ENCODE data around the gene THRB.

Gene THRB

DNA sequence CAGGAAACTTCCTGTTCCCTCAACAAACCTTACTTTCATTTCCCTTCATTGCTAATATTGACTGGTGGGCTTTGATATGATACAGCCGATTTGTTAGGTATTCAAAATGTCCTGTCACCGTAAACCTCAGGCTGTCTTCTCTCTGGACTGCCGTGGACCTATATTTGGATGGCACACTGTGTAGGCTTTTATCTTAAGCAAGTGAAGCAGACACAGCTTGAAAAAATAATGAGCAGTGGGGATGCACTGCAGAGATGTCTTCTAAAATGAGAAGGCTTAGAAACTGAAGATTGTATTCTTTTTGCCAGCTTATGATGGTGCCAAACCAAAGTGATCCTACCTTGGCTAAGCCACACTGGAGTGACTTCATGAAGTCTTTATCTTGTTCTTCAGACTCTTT, 283.3 kb downstream of the THRB start:
- DNase-seq: no peak

DNA sequence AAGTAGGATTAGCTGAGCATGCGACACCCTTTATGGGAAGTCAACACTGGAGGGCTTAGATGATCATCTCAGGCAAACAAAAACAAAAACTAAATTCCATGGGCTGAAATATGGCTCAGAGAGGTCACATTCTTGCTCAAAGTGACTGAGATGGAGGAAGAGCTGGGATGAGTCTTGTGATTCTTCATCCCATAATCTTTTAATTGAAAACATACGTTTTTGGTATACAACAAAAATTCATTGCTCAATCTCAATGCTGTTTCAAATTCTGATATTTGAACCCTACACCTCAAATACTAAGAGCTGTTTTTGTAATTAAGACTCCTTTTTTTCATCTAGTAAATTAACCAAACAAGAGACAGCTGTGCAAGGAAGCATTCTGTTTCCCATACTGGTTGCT, 292.6 kb downstream of the THRB start:
- DNase-seq: no peak

GRCh38 chr3:24201301-24201700, 293.3 kb downstream of the THRB start:
- DNase-seq: no peak

DNA sequence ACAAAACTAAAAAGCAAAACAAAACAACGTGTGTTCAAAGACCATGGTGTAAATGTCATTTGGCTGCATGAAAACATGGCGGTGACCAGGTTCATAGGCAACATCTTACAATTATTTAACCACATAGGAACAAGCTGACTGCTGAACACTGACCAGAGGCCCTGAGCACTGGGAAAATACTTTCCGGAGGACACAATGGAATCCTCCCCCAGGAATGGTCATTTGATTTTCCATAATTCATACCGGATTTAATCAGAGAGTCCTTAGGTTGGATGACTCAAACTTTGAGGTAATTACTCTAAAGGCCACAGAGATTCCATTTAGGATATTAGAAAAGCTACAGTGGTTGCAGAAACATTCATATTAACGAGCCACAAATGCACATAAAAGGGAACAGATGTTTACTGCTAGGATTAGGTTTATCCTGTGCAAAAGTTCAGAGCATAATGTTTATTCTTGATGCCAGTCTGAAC, 294.8 kb downstream of the THRB start:
- DNase-seq: no peak

GRCh38 chr3:24199300-24199699, 295.4 kb downstream of the THRB start:
- no peak for DNase-seq

- no peak for DNase-seq
These were observed 295.9 kb downstream of the THRB start for GRCh38 chr3:24198728-24199127.

DNA sequence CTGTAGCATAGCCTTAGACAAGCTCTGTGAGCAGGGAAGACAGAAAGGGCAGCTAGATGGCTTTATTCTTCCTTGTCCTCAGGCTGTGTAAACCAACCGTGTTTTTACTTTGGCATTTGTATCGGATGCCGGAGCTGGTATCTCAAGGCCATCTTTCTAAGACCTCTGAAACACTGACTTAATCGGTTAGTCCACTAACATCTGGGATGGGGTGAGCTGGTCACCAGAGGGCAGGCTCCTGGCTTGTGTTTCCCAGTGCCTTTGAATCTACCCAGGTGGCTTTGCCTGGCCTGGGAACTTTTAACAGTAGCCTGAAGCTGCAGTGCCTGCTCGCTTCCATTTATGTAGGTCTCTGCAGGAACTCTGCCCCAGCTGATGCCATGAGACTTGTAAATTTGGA, 296.8 kb downstream of the THRB start:
- no peak for DNase-seq

GRCh38 chr3:24196526-24196925, 298.1 kb downstream of the THRB start:
- no peak for DNase-seq

- DNase-seq: no peak
These were observed 299.0 kb downstream of the THRB start for GRCh38 chr3:24195504-24196230.

DNA sequence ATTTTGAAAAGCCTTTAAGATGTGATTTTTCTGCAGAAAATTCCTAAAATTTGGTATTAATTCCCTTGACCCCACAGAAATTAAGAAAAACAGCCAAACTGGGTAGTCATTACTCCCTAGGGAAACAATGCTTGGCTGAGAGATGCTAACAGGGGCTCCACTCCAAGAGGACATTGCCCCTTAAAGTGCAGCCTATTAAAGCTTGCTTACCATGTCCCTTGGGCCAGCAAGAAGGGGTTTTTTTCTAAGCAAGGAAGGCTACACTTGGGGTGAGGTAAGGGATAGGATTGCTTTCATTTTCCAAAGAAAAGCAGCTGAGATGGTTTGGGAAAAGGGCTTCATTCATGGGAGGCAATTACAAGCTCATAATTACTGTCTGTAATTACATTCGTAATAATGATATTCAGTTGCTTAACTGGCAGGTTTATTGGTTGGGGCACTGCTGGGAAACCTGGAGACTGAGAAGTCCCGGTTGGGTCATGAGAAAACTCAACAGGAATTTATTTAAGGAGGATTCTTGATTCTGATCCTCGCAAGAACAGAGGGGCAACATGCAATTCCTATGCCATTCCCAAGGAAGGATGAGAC, 302.1 kb downstream of the THRB start:
- DNase-seq: no peak

GRCh38 chr3:24191801-24192403, 302.7 kb downstream of the THRB start:
- DNase-seq: no peak

- DNase-seq: no peak
These were observed 304.4 kb downstream of the THRB start for GRCh38 chr3:24190256-24190655.

GRCh38 chr3:24185738-24186384, 308.8 kb downstream of the THRB start:
- no peak for DNase-seq

GRCh38 chr3:24184528-24185176, 310.0 kb downstream of the THRB start:
- DNase-seq: no peak

DNA sequence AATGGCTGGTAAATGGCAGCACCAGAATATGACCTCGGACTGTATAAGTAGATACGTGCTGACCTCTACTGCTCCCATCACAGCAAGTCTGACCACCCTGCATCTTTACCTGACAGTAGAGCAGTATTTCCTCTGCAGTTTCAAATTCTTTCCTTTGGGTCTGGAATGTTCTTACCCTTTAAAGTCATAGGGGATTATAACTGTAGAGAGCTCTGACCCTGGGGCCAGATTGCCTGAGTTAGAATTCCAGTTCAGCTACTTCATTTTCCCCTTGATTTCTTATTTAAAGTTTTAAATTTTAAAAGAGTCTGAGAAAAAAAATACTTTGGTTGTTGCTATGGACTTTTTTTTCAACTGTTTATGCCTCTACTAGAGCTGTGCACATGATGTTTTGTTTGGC, 311.9 kb downstream of the THRB start:
- no peak for DNase-seq

DNA sequence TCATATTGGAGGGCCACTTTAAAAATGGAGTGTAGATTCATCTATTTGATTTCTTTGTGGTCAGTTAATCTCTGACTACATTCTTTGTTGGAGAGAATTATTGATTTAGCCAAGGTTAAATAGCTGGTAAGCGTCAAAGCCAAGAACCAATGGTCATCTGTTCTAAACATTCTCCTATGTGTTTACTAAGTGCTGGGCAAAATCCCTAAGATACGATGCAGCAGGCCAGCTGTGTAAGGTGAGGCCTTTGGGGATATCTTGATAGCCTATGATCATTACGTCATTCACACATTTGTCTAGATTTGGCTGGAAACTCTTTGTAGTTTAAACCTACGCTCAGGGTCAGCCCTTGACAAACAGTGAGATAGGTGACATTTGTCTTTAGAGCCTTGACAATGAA, 313.4 kb downstream of the THRB start:
- no peak for DNase-seq

DNA sequence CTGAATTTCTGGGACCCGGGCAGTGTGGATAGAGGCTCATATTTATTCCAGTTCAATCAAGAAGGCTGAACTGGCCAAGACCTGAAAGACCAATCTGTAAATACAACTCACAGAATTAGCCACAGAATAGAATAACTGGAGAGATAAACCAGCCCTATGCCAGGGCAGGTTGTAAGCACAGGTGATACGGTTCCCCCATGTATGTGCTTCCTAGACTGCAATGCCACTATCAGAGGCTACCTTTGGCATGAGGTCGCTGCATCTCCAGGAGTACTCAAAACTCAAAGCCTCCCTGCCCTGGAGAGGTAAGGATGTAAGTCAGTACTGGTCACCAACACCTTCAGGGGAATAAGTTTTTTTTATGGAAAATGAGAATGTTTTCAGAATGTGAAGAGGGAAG, 314.0 kb downstream of the THRB start:
- DNase-seq: no peak

GRCh38 chr3:24177201-24177600, 317.4 kb downstream of the THRB start:
- DNase-seq: no peak

DNA sequence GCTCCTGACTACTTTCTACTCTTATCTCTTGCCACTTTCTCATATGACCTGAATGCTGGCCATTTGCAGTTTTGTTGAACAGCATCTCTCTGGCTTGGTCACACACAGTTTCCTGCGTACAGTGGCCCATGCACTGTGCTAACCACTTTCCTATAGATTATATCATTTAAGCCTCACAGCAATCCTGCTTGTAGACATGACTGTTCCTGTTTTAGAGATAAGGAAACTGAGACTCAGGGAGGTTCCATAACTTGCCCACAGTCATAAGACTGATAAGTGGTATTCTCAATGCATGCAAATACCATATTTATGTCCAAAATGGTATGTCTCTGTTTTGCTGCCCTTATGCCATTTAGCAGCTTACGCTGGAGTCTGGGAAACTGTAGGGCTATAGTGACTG, 320.0 kb downstream of the THRB start:
- DNase-seq: no peak

DNA sequence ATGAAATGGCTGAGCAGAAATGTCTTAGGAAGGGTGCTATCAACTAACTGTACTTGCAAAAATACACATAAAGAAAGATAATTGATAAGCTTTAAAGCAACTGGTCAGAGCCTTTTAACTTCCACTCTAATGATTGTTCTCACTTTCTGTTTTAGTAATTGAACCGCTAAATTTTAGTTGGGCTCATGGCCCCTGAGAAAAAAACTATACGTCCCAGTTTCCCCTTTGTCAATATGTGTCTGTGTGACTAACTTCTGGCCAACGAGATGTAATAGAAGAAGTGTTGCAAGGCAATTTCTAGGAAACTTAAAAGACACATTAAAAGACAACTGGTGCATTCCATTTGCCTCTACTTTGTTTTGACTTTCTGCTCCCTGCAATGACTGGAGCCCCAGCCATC, 325.7 kb downstream of the THRB start:
- DNase-seq: no peak

DNA sequence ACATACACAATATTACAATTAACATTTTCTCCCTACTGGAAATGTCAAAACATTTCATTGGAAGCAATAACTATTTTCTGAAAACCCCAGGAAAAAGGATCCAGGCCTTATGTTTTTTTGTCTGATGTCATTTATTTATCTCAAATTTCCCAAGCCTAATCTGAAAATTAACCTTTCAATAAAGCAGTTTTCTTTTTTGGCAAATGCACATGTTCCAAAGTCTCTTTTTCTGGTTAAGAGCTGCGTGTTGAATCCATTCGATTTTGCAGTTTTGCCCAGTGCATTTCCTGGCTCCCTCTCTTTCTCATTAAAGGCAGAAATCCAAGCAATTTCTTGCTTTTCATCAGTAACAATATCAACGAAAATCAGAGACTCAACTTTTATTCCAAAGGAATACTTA, 327.2 kb downstream of the THRB start:
- no peak for DNase-seq

- DNase-seq: no peak
These were observed 328.1 kb downstream of the THRB start for GRCh38 chr3:24166515-24166914.

DNA sequence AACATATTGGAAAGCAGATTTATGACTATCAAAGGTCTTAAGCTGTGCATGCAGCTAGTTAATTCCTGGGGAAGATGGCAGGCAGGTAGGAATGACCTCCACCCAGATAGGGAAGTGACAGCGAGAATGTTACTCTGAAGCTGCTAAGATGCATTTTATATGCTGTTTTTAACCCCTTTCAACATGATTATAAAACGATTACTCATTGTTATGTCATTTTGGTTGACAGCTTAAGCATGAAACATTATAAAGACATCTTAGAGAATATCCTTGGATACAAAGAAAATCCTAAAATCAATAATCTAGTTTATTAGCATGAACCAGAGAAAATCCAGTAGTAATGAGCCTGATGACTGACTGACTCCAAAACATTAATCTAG, 329.1 kb downstream of the THRB start:
- DNase-seq: no peak
